OCI-LY7 (cell line): ENCODE data around the gene THRA. TPM values are rescaled to one million over a fixed set of nuclear protein-coding genes. Genes with fewer than 3 reads are reported as not detected.

ENCODE experiments used
- BruUV-seq: library from RNA; stranded (reverse); fragments of 400-500 nt; replicated peaks from 2 replicates; lab custom pipeline; 2021; lab: Mats Ljungman, UMichigan
- CTCF ChIA-PET: fragments of 300-600 bp; sonication (Branson Sonifier 250); formaldehyde crosslinking; loops from one replicate; lab custom pipeline; 2022; ENCODE audit warnings: antibody characterized with exemption; ENCODE audit not compliant: unreplicated experiment; lab: Charles Lee
- POLR2A ChIA-PET: fragments of 300-600 bp; sonication (Branson Sonifier 250); formaldehyde crosslinking; loops from one replicate; lab custom pipeline; 2022; ENCODE audit warnings: antibody characterized with exemption; lab: Charles Lee
- DNase-seq: peaks from one replicate; pipeline ENCODE4 v3.0.0-alpha.2; 2015; ENCODE audit warnings: low spot score
- H2AFZ ChIP-seq: fragments of 200-600 bp; sonication (generic), shearing (Covaris generic); 2 replicates; pipeline ENCODE4 v1.6.1; 2014; ENCODE audit warnings: mild to moderate bottlenecking, antibody characterized with exemption, low read length, moderate library complexity
- H3K27ac ChIP-seq: fragments of 200-600 bp; sonication (generic); 2 replicates; pipeline ENCODE4 v1.5.1; 2014; ENCODE audit warnings: mixed run types, low read depth, mild to moderate bottlenecking, moderate library complexity, low read length, inconsistent platforms; ENCODE audit not compliant: poor library complexity, severe bottlenecking
- H3K36me3 ChIP-seq: fragments of 200-600 bp; sonication (generic); 2 replicates; pipeline ENCODE4 v1.6.1; 2014; ENCODE audit warnings: mild to moderate bottlenecking, antibody characterized with exemption, low read length, moderate library complexity, mixed read lengths; ENCODE audit not compliant: insufficient read depth
- H3K4me1 ChIP-seq: fragments of 200-600 bp; sonication (generic); 2 replicates; pipeline ENCODE4 v1.5.1; 2014; ENCODE audit warnings: mild to moderate bottlenecking, low read length; ENCODE audit not compliant: insufficient read depth, poor library complexity, severe bottlenecking
- H3K4me2 ChIP-seq: fragments of 200-600 bp; sonication (generic); 2 replicates; pipeline ENCODE4 v1.6.1; 2014; ENCODE audit warnings: mild to moderate bottlenecking, low read length
- H3K4me3 ChIP-seq: fragments of 200-600 bp; sonication (generic); 2 replicates; pipeline ENCODE4 v1.5.1; 2014; ENCODE audit warnings: mild to moderate bottlenecking, low read depth, low read length; ENCODE audit not compliant: poor library complexity, severe bottlenecking
- H3K79me2 ChIP-seq: fragments of 200-600 bp; sonication (generic); 2 replicates; pipeline ENCODE4 v1.6.1; 2016; ENCODE audit warnings: low read depth, mild to moderate bottlenecking, low read length, moderate library complexity, mixed read lengths; ENCODE audit not compliant: insufficient read depth
- H3K9me2 ChIP-seq: fragments of 200-600 bp; sonication (generic); 2 replicates; pipeline ENCODE4 v1.6.1; 2016; ENCODE audit warnings: mild to moderate bottlenecking, low read length, mixed read lengths; ENCODE audit not compliant: insufficient read depth
- H3K9me3 ChIP-seq: fragments of 200-600 bp; sonication (generic); 2 replicates; pipeline ENCODE4 v1.6.1; 2014; ENCODE audit warnings: mild to moderate bottlenecking, mixed run types, low read length, mixed read lengths
- H4K20me1 ChIP-seq: fragments of 200-600 bp; sonication (generic); 2 replicates; pipeline ENCODE4 v1.6.1; 2014; ENCODE audit warnings: mild to moderate bottlenecking, antibody characterized with exemption, low read length, moderate library complexity, mixed read lengths; ENCODE audit not compliant: insufficient read depth
- EZH2phosphoT487 ChIP-seq: fragments of 200-600 bp; sonication (generic); IDR thresholded peaks from 2 replicates; pipeline ENCODE4 v1.6.1; 2018; ENCODE audit warnings: low read depth, borderline replicate concordance, mild to moderate bottlenecking, mixed run types, antibody characterized with exemption, low read length, moderate library complexity, mixed read lengths
- intact Hi-C: fragments of 100-400 bp; cut with micrococcal nuclease; formaldehyde crosslinking; loops from one replicate; pipeline ENCODE4 v1.10.0; 2022; ENCODE audit not compliant: unreplicated experiment
- total RNA-seq, 2 experiments: library from RNA; depleted of rRNA in 1 of 2; stranded (reverse); fragments of >200 nt in 1 of 2; shearing (Covaris generic) in 1 of 2; gene quantifications; 2 replicates each; pipeline ENCODE4 v1.2.3, GENCODE V29; 2014 to 2022
- TF ChIP-seq, protein P1 (sequence below): fragments of 200-600 bp; sonication (generic); conservative IDR thresholded peaks from 2 replicates; pipeline ENCODE4 v1.5.1; 2014; ENCODE audit warnings: mild to moderate bottlenecking, antibody characterized with exemption, low read length, moderate library complexity, mixed read lengths

Gene THRA
- total RNA-seq, 2 experiments from 2014 or later, result 3.9 to 9.3 TPM

DNA sequence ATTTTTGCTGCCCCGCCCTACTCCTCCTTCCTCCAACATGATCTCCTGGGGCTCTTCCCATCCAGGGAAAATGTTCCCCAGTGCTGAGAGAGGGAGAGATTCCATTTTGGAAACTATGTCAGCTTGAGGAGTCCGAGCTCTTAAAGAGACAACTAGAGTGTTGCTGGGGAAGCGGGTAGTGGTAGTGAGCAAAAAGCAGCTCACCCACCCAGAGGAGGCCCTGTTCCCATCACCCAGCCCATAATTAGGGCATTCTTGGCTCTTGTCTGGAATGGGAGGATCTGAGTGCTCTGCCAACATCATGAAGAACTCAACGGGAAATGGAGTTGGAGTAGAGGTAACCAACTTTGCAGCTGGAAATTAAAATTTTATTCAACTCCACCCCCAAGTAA lies 49.9 kb downstream of the THRA start:
- intact Hi-C loops, result loop anchor here (1.0 to 5.0 kb wide), 4 partner anchors 28 to 175 kb away; partner anchors contain the start of genes CASC3 and CDC6
- no peak for TF ChIP-seq EZH2phosphoT487
- TF ChIP-seq, protein P1, sequence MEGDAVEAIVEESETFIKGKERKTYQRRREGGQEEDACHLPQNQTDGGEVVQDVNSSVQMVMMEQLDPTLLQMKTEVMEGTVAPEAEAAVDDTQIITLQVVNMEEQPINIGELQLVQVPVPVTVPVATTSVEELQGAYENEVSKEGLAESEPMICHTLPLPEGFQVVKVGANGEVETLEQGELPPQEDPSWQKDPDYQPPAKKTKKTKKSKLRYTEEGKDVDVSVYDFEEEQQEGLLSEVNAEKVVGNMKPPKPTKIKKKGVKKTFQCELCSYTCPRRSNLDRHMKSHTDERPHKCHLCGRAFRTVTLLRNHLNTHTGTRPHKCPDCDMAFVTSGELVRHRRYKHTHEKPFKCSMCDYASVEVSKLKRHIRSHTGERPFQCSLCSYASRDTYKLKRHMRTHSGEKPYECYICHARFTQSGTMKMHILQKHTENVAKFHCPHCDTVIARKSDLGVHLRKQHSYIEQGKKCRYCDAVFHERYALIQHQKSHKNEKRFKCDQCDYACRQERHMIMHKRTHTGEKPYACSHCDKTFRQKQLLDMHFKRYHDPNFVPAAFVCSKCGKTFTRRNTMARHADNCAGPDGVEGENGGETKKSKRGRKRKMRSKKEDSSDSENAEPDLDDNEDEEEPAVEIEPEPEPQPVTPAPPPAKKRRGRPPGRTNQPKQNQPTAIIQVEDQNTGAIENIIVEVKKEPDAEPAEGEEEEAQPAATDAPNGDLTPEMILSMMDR, result no peak
- peak overlapping the region; percentile 78 for H3K27ac ChIP-seq
- peaks cover 66% of the 10 kb centered on the region for H3K4me1 ChIP-seq
- H3K36me3 ChIP-seq, result no peaks in the 10 kb centered on the region
- H3K4me2 ChIP-seq, result peak overlapping the region; percentile 53
- H3K9me2 ChIP-seq, result no peaks in the 10 kb centered on the region
- no peaks in the 10 kb centered on the region for H4K20me1 ChIP-seq
- peak overlapping the region; percentile 64 for H3K4me3 ChIP-seq
- peak overlapping the region; percentile 88 for H2AFZ ChIP-seq
- H3K79me2 ChIP-seq, result no peaks in the 10 kb centered on the region
- no peaks in the 10 kb centered on the region for H3K9me3 ChIP-seq
- CTCF ChIA-PET, result interaction anchor here (0.5 to 2.8 kb wide), 11 partner anchors 10 to 105 kb away, joined by 3 to 21 read pairs (median 6); partner anchors contain the start of genes CASC3, MSL1 and NR1D1
- no peak for DNase-seq
- BruUV-seq, result no TSS peak
- POLR2A ChIA-PET, result interaction anchor here (0.5 to 4.1 kb wide), 9 partner anchors 14 to 913 kb away, joined by 3 to 52 read pairs (median 4); partner anchors contain the start of genes NR1D1, RPL19 and WIPF2

DNA sequence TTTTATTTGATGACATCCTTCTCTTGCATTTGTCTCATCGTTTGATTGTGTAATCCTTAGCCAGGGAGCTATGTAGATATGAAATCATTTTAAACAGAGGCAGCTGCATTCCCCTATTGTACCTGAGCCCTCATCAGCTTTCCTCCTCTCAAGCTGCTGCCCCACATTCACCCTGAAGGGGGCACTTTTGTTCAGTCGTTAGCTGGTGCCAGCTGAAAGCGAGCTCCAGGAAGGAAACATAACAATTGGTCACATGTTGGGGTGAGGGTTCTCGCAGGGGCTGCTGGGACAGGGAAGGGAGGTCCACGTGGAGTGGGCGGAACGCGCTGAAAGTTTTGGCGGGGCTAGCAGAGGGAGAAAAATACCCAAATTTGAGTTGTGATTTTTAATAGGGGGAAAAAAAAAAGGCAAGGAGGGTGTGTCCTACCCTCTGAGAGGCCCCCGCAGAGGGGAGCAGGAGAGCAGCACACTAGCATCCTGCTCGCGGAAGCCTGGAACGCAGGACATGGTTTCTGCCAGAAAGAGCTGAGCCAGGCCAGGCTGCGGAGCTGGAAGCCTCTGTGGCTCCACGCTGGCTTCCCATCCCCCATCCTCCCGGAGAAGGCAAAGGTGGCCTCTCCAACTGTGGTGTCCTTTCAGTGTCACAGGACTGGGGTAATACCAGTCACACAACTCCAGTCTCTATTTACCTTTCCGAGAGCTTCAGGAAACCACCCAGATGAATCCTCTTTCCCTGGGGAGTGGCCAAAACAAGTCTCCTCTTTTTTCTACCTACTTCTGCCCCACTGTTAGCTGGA lies 50.5 kb downstream of the THRA start:
- Histone ChIP-seq H3K27ac (peak overlapping the region; percentile 78), H3K4me3 (peak overlapping the region; percentile 64), H3K36me3 (no peaks in the 10 kb centered on the region), H2AFZ (peak overlapping the region; percentile 88), H4K20me1 (no peaks in the 10 kb centered on the region), H3K9me3 (no peaks in the 10 kb centered on the region), H3K4me1 (peaks cover 60% of the 10 kb centered on the region), H3K79me2 (no peaks in the 10 kb centered on the region), H3K9me2 (no peaks in the 10 kb centered on the region), H3K4me2 (peak overlapping the region; percentile 77)
- CTCF ChIA-PET, result interaction anchor here (0.5 to 2.8 kb wide), 11 partner anchors 10 to 117 kb away, joined by 3 to 21 read pairs (median 6); partner anchors contain the start of genes CASC3, MSL1 and NR1D1
- BruUV-seq, result TSS peak; percentile 100
- no peak for TF ChIP-seq EZH2phosphoT487
- TF ChIP-seq, protein P1, result peak; percentile 95
- intact Hi-C loops, result loop anchor here (1.0 to 5.0 kb wide), 4 partner anchors 27 to 174 kb away; partner anchors contain the start of genes CASC3 and CDC6
- POLR2A ChIA-PET, result interaction anchor here (0.6 to 4.1 kb wide), 12 partner anchors 10 to 208 kb away, joined by 3 to 52 read pairs (median 4); partner anchors contain the start of genes CASC3, NR1D1 and WIPF2
- DNase-seq, result peak; percentile 97
